ENCODE measurements around the gene SNX17.
A peak's percentile ranks its signal among the peaks of the same experiment; 100 is the strongest.

Gene SNX17

DNA sequence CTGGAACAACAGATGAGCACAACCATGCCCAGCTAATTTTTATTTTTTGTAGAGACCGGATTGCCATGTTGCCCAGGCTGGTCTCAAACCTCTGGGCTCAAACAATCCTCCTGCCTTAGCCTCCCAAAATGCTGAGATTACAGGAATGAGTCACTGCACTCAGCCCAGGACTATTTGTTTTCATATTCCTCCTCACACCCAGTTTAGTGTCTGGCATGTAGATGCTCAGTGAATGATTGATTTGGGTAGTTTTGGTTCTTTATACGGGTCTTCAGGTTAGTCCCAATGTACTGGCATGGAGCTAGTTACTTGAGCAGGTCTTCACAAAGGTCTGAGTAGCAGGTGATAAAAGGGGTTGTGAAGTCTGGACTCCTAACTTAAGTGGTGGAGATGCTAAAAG lies 6.5 kb upstream of the SNX17 start:
- no peak for DNase-seq (ENCODE audit: low spot score)

DNA sequence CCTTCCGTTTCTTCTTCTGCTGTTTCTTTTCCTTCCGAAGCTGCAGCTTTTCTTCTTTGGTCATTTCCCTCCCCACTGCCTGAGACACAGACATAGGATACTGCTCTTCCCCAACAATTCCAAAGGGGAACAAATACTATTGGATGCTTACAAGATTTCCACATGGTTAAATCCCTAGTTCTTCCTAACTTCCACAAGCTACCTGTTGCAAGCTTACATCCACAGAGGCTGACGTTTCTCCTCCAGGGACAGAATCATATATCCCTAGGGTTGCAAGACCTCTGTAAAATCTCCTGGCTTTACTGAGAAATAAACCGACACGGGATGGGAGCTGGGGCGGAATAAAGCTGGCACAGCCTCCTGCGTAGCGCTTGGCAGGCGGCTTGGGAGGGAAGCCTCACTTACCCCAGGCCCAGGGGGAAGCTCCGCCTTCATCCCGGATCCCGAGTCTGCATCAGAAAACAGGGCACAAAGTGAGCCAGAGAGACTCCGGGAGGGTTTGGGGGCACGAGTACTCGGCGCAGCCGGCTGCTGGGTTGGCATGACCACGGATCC lies 868 bp upstream of the SNX17 start:
- no peak for DNase-seq (ENCODE audit: low spot score)

DNA sequence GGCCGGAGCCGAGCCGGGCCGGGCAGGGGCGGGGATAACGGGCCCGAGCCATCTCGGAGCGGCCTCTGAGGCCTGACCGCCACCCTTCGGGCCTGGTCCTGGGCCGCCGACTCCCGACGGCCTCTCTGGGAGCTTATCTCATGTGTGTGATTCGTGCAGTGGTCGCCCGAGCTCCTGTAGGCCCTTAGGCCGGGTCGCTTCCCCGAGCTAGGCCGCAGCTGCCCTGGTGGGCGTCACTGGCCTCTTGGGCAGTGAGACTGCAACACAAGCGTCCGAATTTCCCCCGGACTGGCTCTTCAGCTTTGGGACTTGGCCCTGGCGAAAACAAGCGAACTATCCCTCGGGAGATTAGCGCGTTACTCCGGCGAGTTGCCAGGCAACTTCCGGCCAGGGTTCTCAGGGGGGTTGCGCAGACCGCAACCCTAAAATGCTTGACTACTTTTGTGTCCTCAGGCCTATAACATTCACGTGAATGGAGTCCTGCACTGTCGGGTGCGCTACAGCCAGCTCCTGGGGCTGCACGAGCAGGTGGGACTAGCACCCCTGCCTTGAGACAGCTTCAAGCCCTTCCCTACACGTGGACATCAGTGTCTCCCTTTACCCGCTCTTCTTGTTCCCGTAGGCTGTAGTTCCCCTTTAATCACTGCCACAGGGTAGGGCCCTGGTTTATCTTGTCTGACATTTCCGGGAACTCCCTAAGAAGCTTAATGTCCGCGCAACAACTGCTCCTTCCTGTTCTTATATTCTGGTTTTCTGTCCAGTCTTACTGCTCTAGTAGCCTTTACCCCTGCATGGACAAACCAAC lies 602 bp downstream of the SNX17 start:
- DNase-seq (ENCODE audit: low spot score): no peak

DNA sequence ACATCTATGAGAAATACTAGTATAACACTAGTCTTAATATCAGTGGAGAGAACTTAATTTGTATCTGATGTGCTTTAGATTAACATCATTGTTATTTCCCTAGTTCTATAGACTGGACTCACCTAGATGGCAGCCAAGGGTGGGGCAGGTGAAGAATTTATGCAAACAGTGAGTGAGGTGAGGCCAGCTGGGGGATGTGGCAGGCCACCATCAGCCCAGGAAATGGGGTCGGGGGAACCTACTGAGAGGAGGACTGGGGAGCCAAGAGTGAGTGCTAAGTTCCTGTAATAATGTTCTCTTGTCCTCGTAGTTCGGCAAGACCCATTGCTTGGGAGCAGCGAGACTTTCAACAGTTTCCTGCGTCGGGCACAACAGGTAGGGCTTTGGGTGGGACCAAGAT lies 2.5 kb downstream of the SNX17 start:
- no peak for DNase-seq (ENCODE audit: low spot score)

DNA sequence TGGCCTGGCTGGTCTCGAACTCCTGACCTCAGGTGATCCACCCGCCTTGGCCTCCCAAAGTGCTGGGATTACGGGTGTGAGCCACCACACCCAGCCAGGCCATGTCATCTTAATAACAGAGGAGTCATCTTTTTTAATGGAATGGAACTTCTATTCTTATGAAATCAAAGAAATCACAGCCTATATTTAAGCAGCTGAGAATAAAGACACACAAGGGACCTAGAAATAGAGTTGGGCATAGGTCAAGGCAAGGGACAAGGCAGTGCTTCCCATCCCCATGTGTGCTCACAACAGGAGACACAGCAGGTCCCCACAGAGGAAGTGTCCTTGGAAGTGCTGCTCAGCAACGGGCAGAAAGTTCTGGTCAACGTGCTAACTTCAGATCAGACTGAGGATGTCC lies 3.2 kb downstream of the SNX17 start:
- DNase-seq (ENCODE audit: low spot score): no peak

DNA sequence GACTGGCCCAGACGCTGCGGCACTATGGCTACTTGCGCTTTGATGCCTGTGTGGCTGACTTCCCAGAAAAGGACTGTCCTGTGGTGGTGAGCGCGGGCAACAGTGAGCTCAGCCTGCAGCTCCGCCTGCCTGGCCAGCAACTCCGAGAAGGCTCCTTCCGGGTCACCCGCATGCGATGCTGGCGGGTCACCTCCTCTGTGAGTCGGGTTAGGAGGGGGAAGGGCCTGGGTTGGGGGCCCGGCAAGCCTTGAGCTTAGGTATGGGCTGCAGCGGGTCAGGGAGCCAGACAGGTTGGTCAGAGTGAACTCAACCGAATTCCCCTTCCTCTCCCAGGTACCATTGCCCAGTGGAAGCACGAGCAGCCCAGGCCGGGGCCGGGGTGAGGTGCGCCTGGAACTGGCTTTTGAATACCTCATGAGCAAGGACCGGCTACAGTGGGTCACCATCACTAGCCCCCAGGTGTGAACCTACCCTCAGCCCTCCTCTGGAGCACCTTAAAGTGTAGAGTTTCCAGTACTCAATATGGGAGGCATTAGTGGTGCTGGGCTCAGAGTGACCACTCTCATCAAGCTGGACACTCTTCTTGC lies 5.2 kb downstream of the SNX17 start:
- DNase-seq (ENCODE audit: low spot score): no peak

DNA sequence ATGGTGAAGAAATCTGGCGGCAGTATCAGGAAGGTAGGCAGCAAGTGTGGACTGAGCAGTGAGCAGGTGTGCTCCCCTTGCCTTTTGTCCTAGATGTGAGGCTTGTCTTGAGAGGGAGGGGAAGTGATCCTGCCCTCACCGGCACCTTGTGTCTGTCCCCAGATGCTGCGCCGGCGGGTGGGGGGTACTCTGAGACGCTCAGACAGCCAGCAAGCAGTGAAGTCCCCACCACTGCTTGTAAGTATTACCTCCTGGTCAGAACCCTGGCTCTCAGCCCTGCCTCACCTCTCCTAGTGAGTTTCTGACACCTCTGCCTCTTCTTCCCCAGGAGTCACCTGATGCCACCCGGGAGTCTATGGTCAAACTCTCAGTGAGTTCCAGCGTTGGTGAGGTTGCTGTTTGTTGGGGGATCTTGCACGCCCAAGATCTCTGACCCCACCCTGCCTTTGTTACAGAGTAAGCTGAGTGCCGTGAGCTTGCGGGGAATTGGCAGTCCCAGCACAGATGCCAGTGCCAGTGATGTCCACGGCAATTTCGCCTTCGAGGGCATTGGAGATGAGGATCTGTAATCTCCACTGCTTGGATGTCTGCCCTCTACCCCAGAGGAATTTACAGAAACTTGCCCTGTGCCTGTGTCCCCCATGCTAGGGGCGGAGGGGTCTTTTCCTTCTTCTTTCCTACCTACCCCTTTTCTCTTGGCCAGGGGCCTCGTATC lies 5.9 kb downstream of the SNX17 start:
- no peak for DNase-seq (ENCODE audit: low spot score)

DNA sequence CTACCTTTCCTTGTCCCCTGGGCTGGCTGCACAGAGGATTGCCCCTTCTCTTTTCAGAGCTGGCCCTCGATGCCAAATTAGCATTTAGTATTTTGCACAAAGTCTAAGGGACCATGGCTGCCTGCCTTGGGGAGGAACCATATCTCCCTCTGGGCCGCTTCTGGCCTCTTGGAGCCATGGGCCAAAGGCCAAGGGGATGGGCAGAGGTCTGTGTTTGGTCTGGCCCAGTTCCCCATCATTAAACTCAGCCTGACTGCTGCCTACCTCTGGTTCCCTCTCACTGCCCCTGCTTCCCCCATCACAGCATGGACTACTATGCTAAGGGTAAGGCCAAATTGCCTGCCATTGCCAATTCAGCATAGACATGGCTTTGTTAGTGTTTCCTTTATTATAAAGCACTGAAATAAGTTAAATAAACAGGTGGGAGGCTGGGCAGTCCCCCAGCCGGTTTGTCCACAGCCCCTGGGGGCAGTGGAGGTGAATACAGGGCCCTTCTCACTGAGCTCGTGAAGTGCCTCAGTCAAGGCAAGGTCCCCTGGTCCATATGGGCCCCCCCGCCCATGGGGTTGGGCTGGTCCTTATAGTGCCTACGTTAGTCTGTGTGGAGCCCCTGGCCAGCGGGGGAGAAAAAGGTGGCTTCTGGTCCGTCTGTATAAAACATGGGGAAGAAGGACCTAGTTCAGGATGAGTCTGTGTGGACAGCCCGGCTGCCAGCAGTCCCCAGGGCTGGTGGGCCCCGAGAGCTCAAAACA lies 6.6 kb downstream of the SNX17 start:
- no peak for DNase-seq (ENCODE audit: low spot score)

DNA sequence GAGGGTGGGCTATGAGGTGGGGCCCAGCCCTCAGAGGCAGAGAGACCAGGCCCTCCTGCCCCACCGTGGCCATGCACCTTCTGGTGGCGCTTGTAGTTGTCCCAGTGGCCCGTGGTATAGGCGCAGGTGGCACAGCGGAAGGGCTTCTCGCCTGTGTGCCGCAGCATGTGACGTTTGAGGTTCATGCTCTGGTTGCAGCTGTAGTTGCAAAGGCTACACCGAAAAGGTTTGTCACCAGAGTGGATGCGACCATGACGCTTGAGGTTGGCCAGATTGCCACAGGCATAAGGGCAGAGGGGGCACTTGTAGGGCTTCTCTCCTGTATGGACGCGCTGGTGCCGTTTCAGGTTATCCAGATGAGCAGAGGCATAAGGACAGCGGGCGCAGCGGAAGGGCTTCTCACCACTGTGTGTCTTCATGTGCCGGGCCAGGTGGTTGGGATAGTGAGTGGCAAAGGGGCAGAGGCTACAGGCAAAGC lies 7.2 kb downstream of the SNX17 start:
- DNase-seq (ENCODE audit: low spot score): no peak

DNA sequence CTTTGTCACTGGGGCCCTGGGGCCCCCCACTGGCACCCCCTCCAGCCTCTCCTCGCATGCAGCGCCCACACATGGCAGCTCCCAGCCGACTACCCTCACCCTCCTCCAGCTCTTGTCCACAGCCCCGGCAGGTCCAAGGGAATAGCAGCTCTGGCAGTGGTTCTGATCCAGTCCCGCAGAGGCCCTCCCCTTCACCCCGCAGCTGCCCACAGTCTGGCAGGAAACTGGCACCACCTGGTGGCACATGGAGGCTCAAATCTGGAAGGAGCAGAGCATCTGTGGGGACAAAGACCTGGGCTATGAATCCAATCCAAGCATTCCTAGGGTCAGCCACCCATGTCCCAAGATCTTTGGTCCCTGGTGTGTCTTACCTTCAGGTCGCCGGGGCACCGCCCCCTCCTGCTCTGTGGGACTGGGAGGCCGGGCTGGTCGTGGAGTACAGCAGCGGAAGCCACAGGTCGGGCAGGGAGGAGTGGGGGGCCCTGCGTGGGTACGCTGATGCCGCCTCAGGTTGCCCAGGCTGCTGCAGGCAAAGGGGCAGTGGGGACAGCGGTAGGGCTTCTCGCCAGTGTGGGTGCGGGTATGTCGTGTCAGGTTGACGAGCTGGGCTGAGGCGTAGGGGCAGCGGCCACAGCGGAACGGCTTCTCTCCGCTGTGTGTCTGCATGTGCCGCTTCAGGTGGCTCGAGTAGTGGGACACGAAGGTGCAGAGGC lies 7.8 kb downstream of the SNX17 start:
- DNase-seq (ENCODE audit: low spot score): no peak

DNA sequence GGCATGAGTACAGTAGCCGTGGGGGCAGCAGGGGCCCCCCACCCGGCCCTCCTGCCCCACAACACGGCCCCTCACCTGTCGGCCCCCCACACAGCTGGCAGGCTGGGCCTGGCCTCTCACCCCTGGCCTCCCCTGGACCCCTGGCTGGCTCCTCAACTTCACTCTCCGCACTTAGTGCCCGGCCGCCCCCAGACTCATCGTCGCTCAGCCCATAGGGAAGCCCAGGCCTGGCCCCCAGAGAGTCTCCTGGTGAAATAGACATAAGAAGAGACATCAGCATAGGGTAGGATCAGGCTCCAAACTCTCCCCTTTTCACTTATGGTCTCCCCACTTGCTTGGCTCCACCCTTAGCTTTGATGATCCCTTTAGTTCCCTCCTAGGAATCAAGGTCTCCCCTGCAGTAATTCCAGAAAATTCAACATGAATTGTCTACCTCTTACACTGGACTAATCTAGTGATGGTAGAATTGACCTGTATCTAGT lies 8.4 kb downstream of the SNX17 start:
- DNase-seq (ENCODE audit: low spot score): no peak

DNA sequence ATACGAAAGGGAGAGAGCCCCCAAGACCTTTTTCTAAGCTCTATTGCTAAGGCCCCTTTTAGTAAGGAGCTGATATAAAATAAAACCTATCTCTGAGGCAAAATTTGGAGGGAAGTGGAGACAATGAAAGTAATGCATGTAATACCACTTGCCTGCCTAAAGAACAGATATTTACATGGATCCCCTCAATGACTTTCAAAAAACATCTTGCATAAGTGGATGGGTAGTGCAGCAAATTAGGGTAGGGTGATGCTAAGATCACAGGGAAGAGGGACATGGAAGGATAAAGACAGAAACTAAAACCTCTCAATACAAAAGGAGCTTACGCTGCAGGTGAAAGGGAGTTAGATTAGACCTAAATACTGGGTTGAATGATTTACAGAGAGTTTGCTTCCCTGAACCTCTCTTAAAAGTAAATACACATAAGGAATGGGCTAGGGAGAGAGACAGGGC lies 9.0 kb downstream of the SNX17 start:
- no peak for DNase-seq (ENCODE audit: low spot score)

DNA sequence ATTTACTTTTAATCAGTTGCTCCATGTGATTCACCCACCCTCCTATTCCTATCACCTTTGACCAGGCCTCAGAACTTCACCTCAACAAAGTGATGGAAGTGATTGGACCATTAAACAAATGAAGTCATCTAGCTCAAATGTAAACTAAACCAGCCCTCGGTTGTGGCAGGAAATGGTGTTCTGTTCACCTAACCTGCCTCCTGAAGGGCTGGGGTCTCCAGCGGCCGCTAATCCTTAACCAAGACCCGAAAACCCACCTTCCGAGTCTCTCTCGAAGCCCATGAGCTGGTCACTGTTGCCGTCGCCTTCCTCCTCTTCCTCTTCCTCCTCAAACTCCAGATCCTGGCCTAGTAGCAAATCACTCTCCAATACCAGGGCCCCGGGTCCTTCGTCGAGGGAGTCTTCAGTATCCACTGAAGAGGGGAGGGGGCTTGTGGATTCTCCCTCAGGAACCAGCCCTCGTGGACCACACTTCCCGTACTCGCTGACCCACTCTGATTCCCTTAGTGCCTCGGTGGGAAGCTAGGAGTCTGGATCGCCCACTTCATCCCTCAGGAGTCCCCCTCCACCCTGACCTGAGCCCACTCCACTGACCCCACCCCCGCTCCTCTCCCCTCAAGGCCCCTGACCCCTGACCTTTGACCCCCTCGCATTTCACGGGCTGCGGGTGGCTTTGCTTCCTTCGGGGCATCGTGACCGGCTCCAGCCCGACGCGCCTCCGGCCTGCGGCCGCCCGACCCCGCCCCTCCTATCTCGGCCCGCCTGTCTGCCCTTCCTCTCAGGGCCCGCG lies 9.6 kb downstream of the SNX17 start:
- peak; percentile 58 for DNase-seq (ENCODE audit: low spot score)

DNA sequence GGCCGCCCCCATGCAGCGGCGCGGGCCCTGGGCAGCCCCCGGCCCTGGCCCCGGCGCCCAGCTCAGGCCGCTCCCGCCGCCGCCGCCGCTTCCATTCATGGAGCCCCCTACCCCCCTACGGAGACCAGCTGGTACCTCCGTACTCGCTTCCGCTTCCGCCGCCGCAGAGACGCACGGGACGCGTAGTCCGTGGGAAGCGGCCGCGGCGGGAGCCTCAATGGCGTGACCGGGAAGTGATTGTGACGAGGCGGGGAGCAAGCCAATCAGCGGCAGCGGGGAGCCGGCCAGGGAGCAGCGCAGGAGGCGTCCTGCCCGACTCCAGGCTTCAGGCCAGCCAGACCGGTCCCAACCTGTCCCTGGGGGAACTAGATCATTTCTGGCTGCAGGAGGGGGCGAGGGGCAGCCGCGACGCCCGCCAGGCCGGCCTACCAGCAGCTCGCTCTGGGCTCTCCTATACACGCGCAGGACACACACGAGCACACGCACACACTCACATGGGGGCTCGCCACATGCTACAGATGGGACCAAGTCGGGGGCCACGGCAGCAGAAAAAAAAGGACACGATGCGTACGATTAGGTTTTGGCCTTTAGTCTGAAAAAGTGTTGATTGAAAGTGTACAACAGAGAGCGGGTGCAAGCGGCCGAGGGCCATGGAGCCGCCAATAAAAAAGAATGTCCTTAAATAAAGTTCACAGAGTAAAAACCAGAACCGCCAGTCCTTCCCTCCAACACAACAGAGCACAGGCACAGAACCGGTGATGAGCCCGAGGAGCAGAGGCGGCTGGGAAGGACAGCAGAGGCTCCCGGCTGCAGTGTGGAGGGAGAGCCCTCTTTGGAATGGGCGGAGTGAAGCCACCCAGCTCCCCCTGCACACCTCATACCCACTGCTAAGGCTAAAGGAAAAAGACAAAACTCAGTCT lies 10.5 kb downstream of the SNX17 start, which contains the start of gene ZNF513:
Gene ZNF513, minus strand, starts transcription at position 109 of the 920 bp plus-strand sequence. CDS start 208 bp downstream, outside the sequence.
- DNase-seq (ENCODE audit: low spot score): peak; percentile 92

DNA sequence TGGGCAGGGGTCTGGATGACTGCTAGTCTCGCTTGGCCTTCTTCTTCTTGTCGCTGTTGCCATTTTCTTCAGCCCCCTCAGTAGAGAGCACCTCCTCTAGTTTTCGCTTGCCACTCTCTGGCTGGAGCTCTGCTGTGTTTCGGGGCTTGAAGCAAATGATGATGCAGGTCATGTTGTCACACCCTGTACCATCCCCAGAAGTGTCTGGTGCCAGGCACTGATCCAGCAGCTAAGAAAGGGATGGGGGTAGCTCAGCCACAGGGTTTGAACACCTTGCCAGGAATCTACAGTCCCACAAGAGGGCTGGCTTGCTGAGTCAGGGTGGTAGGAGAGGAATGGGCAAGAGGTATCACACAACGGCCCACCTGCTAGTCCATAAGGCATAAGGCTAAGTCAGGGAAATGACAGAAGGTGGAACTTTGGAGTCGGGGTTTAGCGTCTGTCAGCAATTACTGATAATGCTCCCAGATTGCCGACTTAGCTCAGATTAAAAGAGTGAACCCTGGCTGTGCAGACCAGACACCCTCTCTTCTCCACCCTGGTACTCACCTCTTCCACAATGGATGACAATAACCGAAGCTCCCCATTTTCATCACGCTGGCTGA lies 11.3 kb downstream of the SNX17 start:
- no peak for DNase-seq (ENCODE audit: low spot score)

DNA sequence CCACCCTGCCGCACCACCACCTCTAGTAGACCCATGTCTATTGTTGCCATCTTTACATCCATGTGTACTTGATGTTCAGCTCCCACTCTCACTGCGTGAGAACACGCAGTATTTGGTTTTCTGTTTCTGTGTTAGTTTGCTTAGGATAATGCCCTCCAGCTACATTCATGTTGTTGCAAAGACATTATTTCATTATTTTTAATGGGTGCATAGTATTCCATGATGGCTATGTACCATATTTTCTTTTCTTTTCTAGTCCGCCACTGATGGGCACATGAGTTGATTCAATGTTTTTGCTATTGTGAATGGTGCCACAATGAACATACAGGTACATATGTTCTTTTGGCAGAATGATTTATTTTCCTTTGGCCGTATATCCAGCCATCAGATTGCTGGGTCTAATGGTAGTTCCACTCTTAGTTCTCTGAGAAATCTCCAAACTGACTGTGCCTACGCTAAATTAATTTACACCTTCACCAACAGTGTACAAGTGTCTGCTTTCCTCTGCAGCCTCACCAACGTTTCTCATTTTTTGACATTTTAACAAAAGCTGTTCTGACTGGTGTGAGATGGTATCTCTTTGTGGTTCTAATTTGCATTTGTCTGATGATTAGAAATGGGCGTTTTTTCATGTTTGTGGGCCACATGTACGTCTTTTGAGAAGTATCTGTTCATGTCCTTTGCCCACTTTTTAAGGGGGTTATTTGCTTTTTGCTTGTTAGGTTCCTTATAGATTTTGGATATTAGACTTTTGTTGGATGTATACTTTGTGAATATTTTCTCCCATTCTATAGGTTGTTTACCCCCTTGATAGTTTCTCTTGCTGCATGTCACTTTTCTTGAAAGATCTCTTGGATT lies 20.6 kb downstream of the SNX17 start:
- no peak for DNase-seq (ENCODE audit: low spot score)

DNA sequence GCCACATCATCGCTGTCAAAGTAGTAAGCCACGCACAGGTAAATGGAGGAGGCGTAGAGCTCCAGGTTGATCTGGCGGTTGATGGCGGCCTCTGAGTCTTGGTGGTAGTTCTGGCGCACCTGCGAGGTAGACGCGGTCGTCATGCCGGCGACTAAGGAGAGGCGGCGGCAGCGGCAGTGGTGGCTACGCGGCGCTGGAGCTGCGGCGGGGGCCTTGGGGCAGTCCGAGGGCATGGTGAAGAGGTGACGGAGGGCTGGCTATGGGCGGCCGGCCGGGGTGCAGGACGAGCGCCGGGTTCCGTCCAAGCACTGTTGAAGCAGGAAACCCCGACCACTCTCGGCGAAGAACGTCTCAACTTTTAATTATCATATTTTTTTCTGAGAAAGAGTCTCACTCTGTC lies 22.8 kb downstream of the SNX17 start:
- DNase-seq (ENCODE audit: low spot score): no peak

DNA sequence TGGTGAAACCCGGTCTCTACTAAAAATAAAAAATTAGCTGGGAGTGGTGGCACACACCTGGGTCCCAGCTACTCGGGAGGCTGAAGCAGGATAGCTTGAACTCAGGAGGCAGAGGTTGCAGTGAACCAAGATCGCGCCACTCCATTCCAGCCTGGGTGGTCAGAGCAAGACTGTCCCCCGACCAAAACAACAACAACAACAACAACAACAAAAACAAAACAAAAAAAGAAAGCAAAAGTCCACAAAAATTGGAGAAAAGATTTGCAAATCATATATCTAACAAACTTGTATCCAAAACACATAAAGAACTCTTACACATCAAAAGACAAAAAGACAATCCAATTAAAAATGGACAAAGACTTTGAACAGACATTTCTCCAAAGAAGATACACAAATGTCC lies 28.5 kb downstream of the SNX17 start:
- no peak for DNase-seq (ENCODE audit: low spot score)

All from activated CD4-positive, alpha-beta T cell treated with anti-CD3 and anti-CD28 coated beads, Interleukin-2, Interleukin-4, amounts not matched to agents 100 ng/mL and 50 ng/mL, durations not matched to agents 16 hours and 8 hours (primary cell).